HCT116 (cell line): ENCODE data around the gene TIGD4.

Experiments used
- CEBPB ChIP-seq: IDR thresholded peaks from 2 replicates; pipeline ENCODE4 v1.6.1; 2012; ENCODE audit warnings: low read depth
- EZH2 ChIP-seq: fragments of 200-600 bp; sonication (generic); IDR thresholded peaks from 2 replicates; pipeline ENCODE4 v1.6.1; 2017; ENCODE audit warnings: antibody characterized with exemption, mixed run types
- JUND ChIP-seq: IDR thresholded peaks from 2 replicates; pipeline ENCODE4 v1.6.1; 2012
- POLR2A ChIP-seq: IDR thresholded peaks from 2 replicates; pipeline ENCODE4 v1.7.0; 2011; ENCODE audit warnings: borderline replicate concordance; ENCODE audit not compliant: insufficient read depth, insufficient read length; ENCODE audit errors: extremely low read depth
- POLR2AphosphoS5 ChIP-seq: IDR thresholded peaks from 2 replicates; pipeline ENCODE4 v1.6.1; 2011; ENCODE audit warnings: mild to moderate bottlenecking, low read depth, low read length, moderate library complexity
- TCF7L2 ChIP-seq: IDR thresholded peaks from 2 replicates; pipeline ENCODE4 v1.7.0; 2011; ENCODE audit warnings: borderline replicate concordance, inconsistent platforms; ENCODE audit not compliant: insufficient read depth, insufficient read length; ENCODE audit errors: extremely low read depth
- ZNF274 ChIP-seq: fragments of 200-500 bp; sonication (Bioruptor generic); IDR thresholded peaks from 2 replicates; pipeline ENCODE4 v1.6.1; 2014; ENCODE audit warnings: mild to moderate bottlenecking, low read depth, low read length, inconsistent platforms
- TF ChIP-seq, protein P1 (sequence below), 3 experiments: fragments of 200-600 bp in 1 of 3; sonication (generic) in 1 of 3; IDR thresholded peaks in 2 of 3; conservative IDR thresholded peaks in 1 of 3; 2 replicates each; pipeline ENCODE4 v1.5.1; 2012 to 2017; ENCODE audit warnings: low read depth in 2 of 3, low read length in 2 of 3, antibody characterized with exemption in 1 of 3, borderline replicate concordance in 1 of 3, control low read depth in 1 of 3, mild to moderate bottlenecking in 1 of 3, mixed read lengths in 1 of 3, mixed run types in 1 of 3, moderate library complexity in 1 of 3; ENCODE audit not compliant: insufficient read depth in 1 of 3
- TF ChIP-seq, protein P2 (sequence below): IDR thresholded peaks from 2 replicates; pipeline ENCODE4 v1.6.1; 2011; ENCODE audit warnings: mild to moderate bottlenecking, low read length, moderate library complexity; ENCODE audit not compliant: insufficient replicate concordance; ENCODE audit errors: extremely low read depth

DNA sequence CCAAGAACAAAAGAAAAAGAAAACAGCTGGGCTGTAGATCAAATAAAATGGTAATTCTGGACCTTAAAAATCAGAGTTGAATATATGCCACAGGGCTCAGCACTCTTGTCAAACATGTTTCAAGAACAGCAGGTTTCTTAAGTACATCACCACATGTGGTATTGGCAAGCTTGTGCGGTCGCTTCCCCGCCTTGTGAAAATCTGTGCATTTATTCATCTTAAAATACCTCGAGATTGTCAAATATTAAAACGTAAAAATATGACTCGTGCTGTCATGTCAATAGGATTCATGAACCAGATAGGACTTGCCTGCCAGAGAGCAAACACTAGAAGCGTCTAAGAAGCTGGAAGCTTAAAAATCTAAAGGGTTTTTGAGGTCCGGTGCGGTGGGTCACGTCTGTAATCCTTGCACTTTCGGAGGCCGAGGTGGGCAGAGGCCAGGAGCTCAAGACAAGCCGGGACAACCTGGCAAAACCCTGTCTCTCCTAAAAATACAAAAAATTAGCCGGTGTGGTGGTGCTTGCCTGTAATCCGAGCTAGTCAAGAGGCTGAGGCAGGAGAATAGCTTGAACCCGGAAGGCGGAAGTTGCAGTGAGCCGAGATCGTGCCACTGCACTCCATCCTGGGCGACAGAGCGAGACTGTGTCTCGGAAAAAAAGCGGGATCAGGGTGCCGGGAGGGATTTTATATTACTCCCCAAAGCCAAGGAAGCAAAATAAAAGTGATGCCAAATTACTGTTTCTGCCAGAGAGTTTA, 59.6 kb downstream of the TIGD4 start:
- TF ChIP-seq TCF7L2 (no peak), ZNF274 (no peak), POLR2A (no peak), POLR2AphosphoS5 (no peak), CEBPB (no peak), EZH2 (no peak), JUND (no peak)
- TF ChIP-seq, protein P1, sequence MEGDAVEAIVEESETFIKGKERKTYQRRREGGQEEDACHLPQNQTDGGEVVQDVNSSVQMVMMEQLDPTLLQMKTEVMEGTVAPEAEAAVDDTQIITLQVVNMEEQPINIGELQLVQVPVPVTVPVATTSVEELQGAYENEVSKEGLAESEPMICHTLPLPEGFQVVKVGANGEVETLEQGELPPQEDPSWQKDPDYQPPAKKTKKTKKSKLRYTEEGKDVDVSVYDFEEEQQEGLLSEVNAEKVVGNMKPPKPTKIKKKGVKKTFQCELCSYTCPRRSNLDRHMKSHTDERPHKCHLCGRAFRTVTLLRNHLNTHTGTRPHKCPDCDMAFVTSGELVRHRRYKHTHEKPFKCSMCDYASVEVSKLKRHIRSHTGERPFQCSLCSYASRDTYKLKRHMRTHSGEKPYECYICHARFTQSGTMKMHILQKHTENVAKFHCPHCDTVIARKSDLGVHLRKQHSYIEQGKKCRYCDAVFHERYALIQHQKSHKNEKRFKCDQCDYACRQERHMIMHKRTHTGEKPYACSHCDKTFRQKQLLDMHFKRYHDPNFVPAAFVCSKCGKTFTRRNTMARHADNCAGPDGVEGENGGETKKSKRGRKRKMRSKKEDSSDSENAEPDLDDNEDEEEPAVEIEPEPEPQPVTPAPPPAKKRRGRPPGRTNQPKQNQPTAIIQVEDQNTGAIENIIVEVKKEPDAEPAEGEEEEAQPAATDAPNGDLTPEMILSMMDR (IDR thresholded peaks at IDR 0.05 in 2 of 3, conservative IDR thresholded peaks at IDR 0.05 in 1 of 3; ENCODE audit: borderline replicate concordance in 1 of 3, insufficient read depth in 1 of 3, low read depth in 2 of 3, low read length in 2 of 3) = no peak
- TF ChIP-seq, protein P2, sequence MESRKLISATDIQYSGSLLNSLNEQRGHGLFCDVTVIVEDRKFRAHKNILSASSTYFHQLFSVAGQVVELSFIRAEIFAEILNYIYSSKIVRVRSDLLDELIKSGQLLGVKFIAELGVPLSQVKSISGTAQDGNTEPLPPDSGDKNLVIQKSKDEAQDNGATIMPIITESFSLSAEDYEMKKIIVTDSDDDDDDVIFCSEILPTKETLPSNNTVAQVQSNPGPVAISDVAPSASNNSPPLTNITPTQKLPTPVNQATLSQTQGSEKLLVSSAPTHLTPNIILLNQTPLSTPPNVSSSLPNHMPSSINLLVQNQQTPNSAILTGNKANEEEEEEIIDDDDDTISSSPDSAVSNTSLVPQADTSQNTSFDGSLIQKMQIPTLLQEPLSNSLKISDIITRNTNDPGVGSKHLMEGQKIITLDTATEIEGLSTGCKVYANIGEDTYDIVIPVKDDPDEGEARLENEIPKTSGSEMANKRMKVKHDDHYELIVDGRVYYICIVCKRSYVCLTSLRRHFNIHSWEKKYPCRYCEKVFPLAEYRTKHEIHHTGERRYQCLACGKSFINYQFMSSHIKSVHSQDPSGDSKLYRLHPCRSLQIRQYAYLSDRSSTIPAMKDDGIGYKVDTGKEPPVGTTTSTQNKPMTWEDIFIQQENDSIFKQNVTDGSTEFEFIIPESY = no peak
